WTC11 (cell line): ENCODE results near the gene PSMA7. TPM values are rescaled to one million over a fixed set of nuclear protein-coding genes. Genes with fewer than 3 reads are reported as not detected.
"Not testable (repeated sequence)": the region's sequence is repeated elsewhere in the genome, so short reads cannot be mapped to it uniquely, and the experiment has no call there.

Experiments used
- ATAC-seq: fragments of 200-7000 bp; cut with Tn5 transposase; 2 replicates; pipeline ENCODE4 v1.10.0; 2021; ENCODE audit warnings: mild to moderate bottlenecking, moderate library complexity
- CTCF ChIA-PET: fragments of 300-600 bp; sonication (Branson Sonifier 250); formaldehyde crosslinking; loops from one replicate; lab custom pipeline; 2021; ENCODE audit warnings: antibody characterized with exemption; lab: Charles Lee
- POLR2A ChIA-PET: fragments of 350-600 bp; sonication (Branson Sonifier 250); formaldehyde crosslinking; loops from one replicate; lab custom pipeline; 2021; ENCODE audit warnings: antibody characterized with exemption; lab: Charles Lee
- DNase-seq: peaks from one replicate; pipeline ENCODE4 v3.0.0; 2021; ENCODE audit warnings: low spot score
- H3K27ac Mint-ChIP-seq: 2 replicates; pipeline ENCODE4 v1.8.0; 2021; ENCODE audit warnings: mixed read lengths
- H3K27me3 Mint-ChIP-seq: 2 replicates; pipeline ENCODE4 v1.8.0; 2021; ENCODE audit warnings: low read depth, mild to moderate bottlenecking, moderate library complexity, mixed read lengths
- H3K36me3 Mint-ChIP-seq: 2 replicates; pipeline ENCODE4 v1.8.0; 2021; ENCODE audit warnings: mixed read lengths
- H3K4me1 Mint-ChIP-seq: 2 replicates; pipeline ENCODE4 v1.8.0; 2022; ENCODE audit warnings: mixed read lengths
- H3K4me3 Mint-ChIP-seq: 2 replicates; pipeline ENCODE4 v1.8.0; 2021; ENCODE audit warnings: mild to moderate bottlenecking, moderate library complexity, mixed read lengths
- H3K9me3 Mint-ChIP-seq: 2 replicates; pipeline ENCODE4 v1.8.0; 2021; ENCODE audit warnings: mixed read lengths
- ATF1 ChIP-seq: sonication (generic); formaldehyde crosslinking; IDR thresholded peaks from 2 replicates; pipeline ENCODE4 v1.8.1; 2023; ENCODE audit warnings: mild to moderate bottlenecking, moderate library complexity, missing genetic modification reagents
- HMGA2 ChIP-seq: fragments of 250-450 bp; sonication (Bioruptor Pico); IDR thresholded peaks from 2 replicates; pipeline ENCODE4 v1.4.0; 2021; ENCODE audit warnings: mild to moderate bottlenecking, moderate library complexity
- IRF2 ChIP-seq: sonication (generic); formaldehyde crosslinking; IDR thresholded peaks from 2 replicates; pipeline ENCODE4 v1.8.0; 2022; ENCODE audit warnings: low read depth, missing genetic modification reagents, borderline replicate concordance
- JAZF1 ChIP-seq: fragments of 250-450 bp; sonication (Bioruptor Pico); IDR thresholded peaks from 2 replicates; pipeline ENCODE4 v1.9.0; 2021; ENCODE audit warnings: moderate library complexity, mild to moderate bottlenecking, inconsistent platforms
- OVOL2 ChIP-seq: fragments of 250-450 bp; sonication (Bioruptor Pico); IDR thresholded peaks from 2 replicates; pipeline ENCODE4 v1.9.0; 2021; ENCODE audit warnings: mild to moderate bottlenecking, borderline replicate concordance
- TEAD4 ChIP-seq: sonication (generic); formaldehyde crosslinking; IDR thresholded peaks from 2 replicates; pipeline ENCODE4 v1.8.0; 2022; ENCODE audit warnings: mild to moderate bottlenecking, missing genetic modification reagents
- ZNF138 ChIP-seq: sonication (generic); formaldehyde crosslinking; conservative IDR thresholded peaks from 2 replicates; pipeline ENCODE4 v1.8.1; 2022; ENCODE audit warnings: mild to moderate bottlenecking, moderate library complexity, missing genetic modification reagents
- ZNF219 ChIP-seq: sonication (generic); formaldehyde crosslinking; IDR thresholded peaks from 2 replicates; pipeline ENCODE4 v1.8.0; 2023; ENCODE audit warnings: missing genetic modification reagents, mild to moderate bottlenecking, borderline replicate concordance
- ZNF263 ChIP-seq: sonication (generic); formaldehyde crosslinking; IDR thresholded peaks from 2 replicates; pipeline ENCODE4 v1.8.1; 2022; ENCODE audit warnings: low read depth, mild to moderate bottlenecking, moderate library complexity, missing genetic modification reagents
- ZNF396 ChIP-seq: fragments of 250-450 bp; sonication (Bioruptor Pico); IDR thresholded peaks from 2 replicates; pipeline ENCODE4 v1.8.0; 2021; ENCODE audit warnings: mild to moderate bottlenecking, moderate library complexity, borderline replicate concordance
- total RNA-seq: library from RNA; stranded (reverse); gene quantifications from 3 replicates; pipeline ENCODE4 v1.2.3, GENCODE V29; 2021
- TF ChIP-seq, protein P1 (sequence below): fragments of 250-450 bp; sonication (Bioruptor Pico); IDR thresholded peaks from 2 replicates; pipeline ENCODE4 v2.1.2; 2022; ENCODE audit warnings: mild to moderate bottlenecking, moderate library complexity
- TF ChIP-seq, protein P2 (sequence below): sonication (generic); formaldehyde crosslinking; IDR thresholded peaks from 2 replicates; pipeline ENCODE4 v1.8.1; 2023; ENCODE audit warnings: mild to moderate bottlenecking, missing genetic modification reagents
- TF ChIP-seq, protein P3 (sequence below): sonication (generic); formaldehyde crosslinking; IDR thresholded peaks from 2 replicates; pipeline ENCODE4 v1.8.0; 2023; ENCODE audit warnings: missing genetic modification reagents, mild to moderate bottlenecking, borderline replicate concordance
- TF ChIP-seq, protein P4 (sequence below): sonication (generic); formaldehyde crosslinking; IDR thresholded peaks from 2 replicates; pipeline ENCODE4 v1.8.1; 2023; ENCODE audit warnings: mild to moderate bottlenecking, moderate library complexity, missing genetic modification reagents
- TF ChIP-seq, protein P5 (sequence below): sonication (generic); formaldehyde crosslinking; conservative IDR thresholded peaks from 2 replicates; pipeline ENCODE4 v1.8.1; 2022; ENCODE audit warnings: mild to moderate bottlenecking, missing genetic modification reagents
- TF ChIP-seq, protein P6 (sequence below): sonication (generic); formaldehyde crosslinking; IDR thresholded peaks from 2 replicates; pipeline ENCODE4 v1.8.0; 2022; ENCODE audit warnings: mild to moderate bottlenecking, missing genetic modification reagents
- TF ChIP-seq, protein P7 (sequence below): fragments of 250-450 bp; sonication (Bioruptor Pico); conservative IDR thresholded peaks from 2 replicates; pipeline ENCODE4 v1.9.0; 2021; ENCODE audit warnings: mild to moderate bottlenecking

The PSMA7 gene
- total RNA-seq, 1 experiment from 2014 or later: 364 TPM

DNA sequence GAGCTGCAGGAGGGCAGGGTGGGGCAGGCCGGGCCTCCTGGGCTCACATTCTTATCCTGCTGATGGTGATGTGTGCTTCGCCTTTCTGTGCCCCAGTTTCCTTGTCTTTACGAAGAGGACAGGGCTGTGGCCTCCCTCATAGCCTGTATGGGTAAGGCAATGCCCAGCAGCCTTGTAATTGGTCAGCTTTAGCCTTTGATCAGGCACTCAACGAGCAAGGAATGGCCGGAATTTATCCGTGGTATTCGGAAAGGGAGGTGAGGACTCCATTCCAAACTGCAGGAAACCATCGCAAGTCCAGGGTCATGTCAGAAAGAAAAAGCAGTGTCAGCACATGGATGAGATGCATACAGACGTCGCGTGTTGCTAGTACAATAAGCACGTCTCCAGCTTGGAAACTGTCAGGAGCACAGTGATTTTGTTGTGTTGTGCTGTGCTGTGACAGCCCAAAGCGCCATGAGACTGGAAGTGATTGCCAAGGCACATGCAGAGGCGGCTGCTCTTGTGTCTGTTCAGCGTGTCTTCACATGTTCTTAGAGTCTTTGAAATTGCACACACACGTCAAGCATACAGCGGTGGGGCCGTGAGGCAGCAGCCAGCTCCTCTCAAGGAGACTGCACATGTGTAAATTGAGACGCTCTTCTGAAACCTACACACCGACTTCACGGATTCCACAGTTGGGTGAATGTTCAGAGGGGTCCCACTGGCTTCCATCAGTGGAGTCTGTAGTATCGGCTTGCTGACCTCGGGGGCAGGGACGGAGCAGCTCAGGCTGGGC, 6.5 kb upstream of the PSMA7 start (continued):
- TF ChIP-seq, protein P1, sequence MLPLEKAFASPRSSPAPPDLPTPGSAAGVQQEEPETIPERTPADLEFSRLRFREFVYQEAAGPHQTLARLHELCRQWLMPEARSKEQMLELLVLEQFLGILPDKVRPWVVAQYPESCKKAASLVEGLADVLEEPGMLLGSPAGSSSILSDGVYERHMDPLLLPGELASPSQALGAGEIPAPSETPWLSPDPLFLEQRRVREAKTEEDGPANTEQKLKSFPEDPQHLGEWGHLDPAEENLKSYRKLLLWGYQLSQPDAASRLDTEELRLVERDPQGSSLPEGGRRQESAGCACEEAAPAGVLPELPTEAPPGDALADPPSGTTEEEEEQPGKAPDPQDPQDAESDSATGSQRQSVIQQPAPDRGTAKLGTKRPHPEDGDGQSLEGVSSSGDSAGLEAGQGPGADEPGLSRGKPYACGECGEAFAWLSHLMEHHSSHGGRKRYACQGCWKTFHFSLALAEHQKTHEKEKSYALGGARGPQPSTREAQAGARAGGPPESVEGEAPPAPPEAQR: no peak
- TF ChIP-seq TEAD4 (CRISPR knock-in tag): no peak
- no peak for TF ChIP-seq IRF2
- TF ChIP-seq, protein P2, sequence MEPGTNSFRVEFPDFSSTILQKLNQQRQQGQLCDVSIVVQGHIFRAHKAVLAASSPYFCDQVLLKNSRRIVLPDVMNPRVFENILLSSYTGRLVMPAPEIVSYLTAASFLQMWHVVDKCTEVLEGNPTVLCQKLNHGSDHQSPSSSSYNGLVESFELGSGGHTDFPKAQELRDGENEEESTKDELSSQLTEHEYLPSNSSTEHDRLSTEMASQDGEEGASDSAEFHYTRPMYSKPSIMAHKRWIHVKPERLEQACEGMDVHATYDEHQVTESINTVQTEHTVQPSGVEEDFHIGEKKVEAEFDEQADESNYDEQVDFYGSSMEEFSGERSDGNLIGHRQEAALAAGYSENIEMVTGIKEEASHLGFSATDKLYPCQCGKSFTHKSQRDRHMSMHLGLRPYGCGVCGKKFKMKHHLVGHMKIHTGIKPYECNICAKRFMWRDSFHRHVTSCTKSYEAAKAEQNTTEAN (CRISPR knock-in tag): no peak
- TF ChIP-seq ATF1 (CRISPR knock-in tag): no peak
- TF ChIP-seq OVOL2 (CRISPR knock-in tag): no peak

DNA sequence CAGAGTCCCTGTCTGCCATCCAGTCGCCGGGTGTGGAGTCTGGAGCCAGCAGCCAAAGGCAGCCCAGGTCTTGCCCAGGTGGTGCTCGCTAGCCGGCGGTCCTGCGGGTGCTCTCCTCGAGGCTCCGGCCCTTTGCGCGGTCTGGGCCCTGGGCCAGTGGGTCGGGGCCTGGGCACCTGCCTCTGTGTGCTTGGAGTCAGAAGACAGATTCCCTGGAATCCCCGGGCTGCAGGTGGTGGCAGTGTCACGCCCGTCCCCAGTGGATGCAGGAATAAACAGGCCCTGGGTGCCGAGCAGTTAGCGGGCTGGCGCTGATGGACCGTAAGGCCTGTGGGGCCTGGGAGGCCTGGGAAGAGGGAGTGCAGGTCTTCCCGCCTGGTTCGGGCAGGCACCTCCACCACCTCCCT, 5.7 kb upstream of the PSMA7 start:
- Mint-ChIP-seq H3K4me1 (peaks cover 39% of the 10 kb centered on the region), H3K36me3 (peaks cover 27% of the 10 kb centered on the region), H3K27ac (peak overlapping the region; percentile 97), H3K9me3 (peaks cover 8% of the 10 kb centered on the region), H3K27me3 (no peaks in the 10 kb centered on the region), H3K4me3 (no peak overlapping the region)
- no peak for ATAC-seq
- POLR2A ChIA-PET: no interaction called here
- DNase-seq: no peak
- no peak for TF ChIP-seq OVOL2 (CRISPR knock-in tag)
- CTCF ChIA-PET: interaction anchor here (1.6 kb wide), 1 partner anchor 138 kb away, joined by 6 read pairs; no protein-coding TSS in a partner anchor

DNA sequence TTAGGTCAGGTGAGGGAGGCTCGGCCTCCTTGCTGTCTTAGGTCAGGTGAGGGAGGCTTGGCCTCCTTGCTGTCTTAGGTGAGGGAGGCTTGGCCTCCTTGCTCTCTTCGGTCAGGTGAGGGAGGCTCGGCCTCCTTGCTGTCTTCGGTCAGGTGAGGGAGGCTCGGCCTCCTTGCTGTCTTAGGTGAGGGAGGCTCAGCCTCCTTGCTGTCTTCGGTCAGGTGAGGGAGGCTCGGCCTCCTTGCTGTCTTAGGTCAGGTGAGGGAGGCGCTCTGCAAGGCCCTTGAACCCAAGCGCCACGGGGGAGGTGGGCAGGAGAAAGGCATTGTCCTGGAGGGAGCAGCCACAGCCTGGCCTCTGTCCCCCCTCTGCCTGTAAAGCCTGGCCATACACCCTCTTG, 5.2 kb upstream of the PSMA7 start:
- CTCF ChIA-PET: interaction anchor here (1.6 kb wide), 1 partner anchor 8 kb away, joined by 8 read pairs; no protein-coding TSS in a partner anchor
- DNase-seq, H3K27ac Mint-ChIP-seq, POLR2A ChIA-PET, H3K27me3 Mint-ChIP-seq, ATAC-seq, H3K9me3 Mint-ChIP-seq, H3K4me3 Mint-ChIP-seq: not testable (repeated sequence)
- Mint-ChIP-seq H3K4me1 (peaks cover 37% of the 10 kb centered on the region), H3K36me3 (peaks cover 22% of the 10 kb centered on the region)

DNA sequence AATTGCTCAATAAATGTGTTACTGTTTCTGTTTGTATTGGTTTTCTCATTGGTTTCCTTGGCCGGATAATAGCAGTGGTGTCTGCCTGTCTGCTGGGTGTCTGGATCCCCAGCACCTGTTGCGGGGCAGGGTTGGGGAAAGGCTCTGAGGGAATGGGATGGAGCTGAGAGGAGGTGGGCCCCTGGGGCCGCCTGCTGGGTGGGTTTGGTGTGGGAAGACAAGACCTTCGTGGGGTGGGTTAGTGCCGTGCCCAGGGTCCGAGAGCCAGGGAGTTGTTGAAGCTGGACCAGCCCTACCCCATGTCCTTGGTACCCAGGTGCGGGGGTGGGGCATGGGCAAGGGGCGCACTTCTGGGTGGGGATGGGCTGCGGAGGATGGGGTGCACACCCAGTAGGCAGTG, 4.3 kb upstream of the PSMA7 start:
- ATAC-seq (no peak), DNase-seq (no peak)
- peaks cover 4% of the 10 kb centered on the region; the same call in 1 of the 2 replicates for H3K9me3 Mint-ChIP-seq
- H3K36me3 Mint-ChIP-seq: peaks cover 14% of the 10 kb centered on the region
- H3K27ac Mint-ChIP-seq: peak overlapping the region; percentile 58
- no peak overlapping the region for H3K4me3 Mint-ChIP-seq
- H3K4me1 Mint-ChIP-seq: peaks cover 37% of the 10 kb centered on the region
- POLR2A ChIA-PET: no interaction called here
- H3K27me3 Mint-ChIP-seq: no peaks in the 10 kb centered on the region
- CTCF ChIA-PET: interaction anchor here (1.6 kb wide), 1 partner anchor 9 kb away, joined by 8 read pairs; no protein-coding TSS in a partner anchor
- TF ChIP-seq ZNF138 (CRISPR knock-in tag) (no peak), ZNF396 (CRISPR knock-in tag) (no peak), ZNF219 (CRISPR knock-in tag) (no peak), HMGA2 (no peak), JAZF1 (CRISPR knock-in tag) (no peak), ZNF263 (CRISPR knock-in tag) (no peak), TEAD4 (CRISPR knock-in tag) (no peak)
- TF ChIP-seq, protein P3, sequence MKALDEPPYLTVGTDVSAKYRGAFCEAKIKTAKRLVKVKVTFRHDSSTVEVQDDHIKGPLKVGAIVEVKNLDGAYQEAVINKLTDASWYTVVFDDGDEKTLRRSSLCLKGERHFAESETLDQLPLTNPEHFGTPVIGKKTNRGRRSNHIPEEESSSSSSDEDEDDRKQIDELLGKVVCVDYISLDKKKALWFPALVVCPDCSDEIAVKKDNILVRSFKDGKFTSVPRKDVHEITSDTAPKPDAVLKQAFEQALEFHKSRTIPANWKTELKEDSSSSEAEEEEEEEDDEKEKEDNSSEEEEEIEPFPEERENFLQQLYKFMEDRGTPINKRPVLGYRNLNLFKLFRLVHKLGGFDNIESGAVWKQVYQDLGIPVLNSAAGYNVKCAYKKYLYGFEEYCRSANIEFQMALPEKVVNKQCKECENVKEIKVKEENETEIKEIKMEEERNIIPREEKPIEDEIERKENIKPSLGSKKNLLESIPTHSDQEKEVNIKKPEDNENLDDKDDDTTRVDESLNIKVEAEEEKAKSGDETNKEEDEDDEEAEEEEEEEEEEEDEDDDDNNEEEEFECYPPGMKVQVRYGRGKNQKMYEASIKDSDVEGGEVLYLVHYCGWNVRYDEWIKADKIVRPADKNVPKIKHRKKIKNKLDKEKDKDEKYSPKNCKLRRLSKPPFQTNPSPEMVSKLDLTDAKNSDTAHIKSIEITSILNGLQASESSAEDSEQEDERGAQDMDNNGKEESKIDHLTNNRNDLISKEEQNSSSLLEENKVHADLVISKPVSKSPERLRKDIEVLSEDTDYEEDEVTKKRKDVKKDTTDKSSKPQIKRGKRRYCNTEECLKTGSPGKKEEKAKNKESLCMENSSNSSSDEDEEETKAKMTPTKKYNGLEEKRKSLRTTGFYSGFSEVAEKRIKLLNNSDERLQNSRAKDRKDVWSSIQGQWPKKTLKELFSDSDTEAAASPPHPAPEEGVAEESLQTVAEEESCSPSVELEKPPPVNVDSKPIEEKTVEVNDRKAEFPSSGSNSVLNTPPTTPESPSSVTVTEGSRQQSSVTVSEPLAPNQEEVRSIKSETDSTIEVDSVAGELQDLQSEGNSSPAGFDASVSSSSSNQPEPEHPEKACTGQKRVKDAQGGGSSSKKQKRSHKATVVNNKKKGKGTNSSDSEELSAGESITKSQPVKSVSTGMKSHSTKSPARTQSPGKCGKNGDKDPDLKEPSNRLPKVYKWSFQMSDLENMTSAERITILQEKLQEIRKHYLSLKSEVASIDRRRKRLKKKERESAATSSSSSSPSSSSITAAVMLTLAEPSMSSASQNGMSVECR (CRISPR knock-in tag): no peak
- TF ChIP-seq, protein P4, sequence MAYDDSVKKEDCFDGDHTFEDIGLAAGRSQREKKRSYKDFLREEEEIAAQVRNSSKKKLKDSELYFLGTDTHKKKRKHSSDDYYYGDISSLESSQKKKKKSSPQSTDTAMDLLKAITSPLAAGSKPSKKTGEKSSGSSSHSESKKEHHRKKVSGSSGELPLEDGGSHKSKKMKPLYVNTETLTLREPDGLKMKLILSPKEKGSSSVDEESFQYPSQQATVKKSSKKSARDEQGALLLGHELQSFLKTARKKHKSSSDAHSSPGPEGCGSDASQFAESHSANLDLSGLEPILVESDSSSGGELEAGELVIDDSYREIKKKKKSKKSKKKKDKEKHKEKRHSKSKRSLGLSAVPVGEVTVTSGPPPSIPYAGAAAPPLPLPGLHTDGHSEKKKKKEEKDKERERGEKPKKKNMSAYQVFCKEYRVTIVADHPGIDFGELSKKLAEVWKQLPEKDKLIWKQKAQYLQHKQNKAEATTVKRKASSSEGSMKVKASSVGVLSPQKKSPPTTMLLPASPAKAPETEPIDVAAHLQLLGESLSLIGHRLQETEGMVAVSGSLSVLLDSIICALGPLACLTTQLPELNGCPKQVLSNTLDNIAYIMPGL (CRISPR knock-in tag): no peak
- TF ChIP-seq, protein P5, sequence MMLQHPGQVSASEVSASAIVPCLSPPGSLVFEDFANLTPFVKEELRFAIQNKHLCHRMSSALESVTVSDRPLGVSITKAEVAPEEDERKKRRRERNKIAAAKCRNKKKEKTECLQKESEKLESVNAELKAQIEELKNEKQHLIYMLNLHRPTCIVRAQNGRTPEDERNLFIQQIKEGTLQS (CRISPR knock-in tag): no peak
- TF ChIP-seq, protein P6, sequence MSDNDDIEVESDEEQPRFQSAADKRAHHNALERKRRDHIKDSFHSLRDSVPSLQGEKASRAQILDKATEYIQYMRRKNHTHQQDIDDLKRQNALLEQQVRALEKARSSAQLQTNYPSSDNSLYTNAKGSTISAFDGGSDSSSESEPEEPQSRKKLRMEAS (CRISPR knock-in tag): no peak
- TF ChIP-seq, protein P7, sequence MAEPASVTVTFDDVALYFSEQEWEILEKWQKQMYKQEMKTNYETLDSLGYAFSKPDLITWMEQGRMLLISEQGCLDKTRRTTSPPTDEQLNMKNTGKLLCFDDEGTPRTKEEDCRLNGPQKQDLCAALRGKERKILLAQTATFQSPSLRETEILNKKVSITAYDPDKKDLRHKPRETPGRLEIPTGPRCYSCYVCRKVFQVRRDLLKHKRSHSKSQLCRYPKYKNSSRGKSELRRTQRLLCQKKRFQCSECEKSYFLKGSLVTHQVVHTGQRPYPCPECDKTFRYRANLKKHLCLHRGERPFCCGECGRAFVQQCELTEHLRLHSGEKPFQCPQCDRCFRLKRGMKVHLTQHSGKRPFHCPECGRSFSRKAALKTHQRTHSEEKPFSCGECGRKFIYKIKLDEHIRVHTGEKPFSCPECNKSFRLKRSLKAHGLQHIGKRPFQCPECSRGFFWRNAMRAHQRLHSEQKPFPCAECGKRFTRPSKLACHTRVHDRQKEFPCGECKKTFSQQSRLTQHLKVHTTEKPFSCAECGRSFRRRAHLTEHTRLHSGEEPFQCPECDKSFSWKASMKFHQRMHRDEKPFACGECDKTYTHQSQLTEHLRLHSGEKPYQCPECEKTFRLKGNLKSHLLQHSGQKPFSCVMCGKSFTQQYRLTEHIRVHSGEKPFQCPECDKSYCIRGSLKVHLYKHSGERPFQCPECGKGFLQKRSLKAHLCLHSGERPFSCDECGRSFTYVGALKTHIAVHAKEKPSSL (CRISPR knock-in tag): no peak
